SK-N-SH (cell line): Measurements from ENCODE around the gene GATD1. TPM values are rescaled to one million over a fixed set of nuclear protein-coding genes. Genes with fewer than 3 reads are reported as not detected.

Source experiments
- CTCF ChIA-PET: fragments of 300-600, 350-600 bp; formaldehyde crosslinking; extraction: SDS; loops from one replicate; lab custom pipeline; 2021; lab: Yijun Ruan, JAX
- POLR2A ChIA-PET: fragments of 350-600 bp; sonication (Branson Sonifier 250); formaldehyde crosslinking; extraction: SDS; loops from one replicate; lab custom pipeline; 2020; ENCODE audit warnings: antibody characterized with exemption, inconsistent platforms; lab: Yijun Ruan, JAX
- DNase-seq: peaks from one replicate; pipeline ENCODE4 v3.0.0; 2012
- H2AFZ ChIP-seq: fragments of 200-600 bp; sonication (generic); 2 replicates; pipeline ENCODE4 v1.8.1; 2016; ENCODE audit warnings: antibody characterized with exemption, mild to moderate bottlenecking, low read depth
- H3F3A ChIP-seq: fragments of 200-600 bp; sonication (generic); replicated peaks from 2 replicates; pipeline ENCODE3; 2016; ENCODE audit warnings: antibody characterized with exemption, mild to moderate bottlenecking; ENCODE audit not compliant: insufficient read depth
- H3K27ac ChIP-seq, 2 experiments: fragments of 200-500 bp in 1 of 2; fragments of 200-600 bp in 1 of 2; sonication (Bioruptor generic) in 1 of 2; sonication (generic), shearing (Covaris generic) in 1 of 2; 2 replicates each; pipeline versions ENCODE4 v1.5.1 to v1.6.1; 2014 to 2016; ENCODE audit warnings: low read depth in 2 of 2, inconsistent platforms in 1 of 2, low read length in 1 of 2, mild to moderate bottlenecking in 1 of 2, mixed read lengths in 1 of 2
- H3K27me3 ChIP-seq: fragments of 200-600 bp; sonication (generic), shearing (Covaris generic); 2 replicates; pipeline ENCODE4 v1.6.1; 2016; ENCODE audit warnings: mixed run types; ENCODE audit not compliant: insufficient read depth
- H3K36me3 ChIP-seq, 2 experiments: fragments of 200-500 bp in 1 of 2; fragments of 200-600 bp in 1 of 2; sonication (Bioruptor generic) in 1 of 2; sonication (generic) in 1 of 2; replicated peaks in 1 of 2; 2 replicates each; pipeline versions ENCODE3 to v1.5.1; 2014 to 2016; ENCODE audit warnings: low read length in 1 of 2, mild to moderate bottlenecking in 1 of 2; ENCODE audit not compliant: insufficient read depth in 2 of 2, control insufficient read depth in 1 of 2
- H3K4me1 ChIP-seq, 2 experiments: fragments of 200-500 bp in 1 of 2; fragments of 200-600 bp in 1 of 2; sonication (Bioruptor generic) in 1 of 2; sonication (generic), shearing (Covaris generic) in 1 of 2; 2 replicates each; pipeline versions ENCODE4 v1.5.1 to v1.6.1; 2014 to 2016; ENCODE audit warnings: low read depth in 1 of 2, low read length in 1 of 2, mixed run types in 1 of 2; ENCODE audit not compliant: insufficient read depth in 2 of 2, control insufficient read depth in 1 of 2
- H3K4me2 ChIP-seq: fragments of 200-600 bp; sonication (generic), shearing (Covaris generic); 2 replicates; pipeline ENCODE4 v1.6.1; 2017; ENCODE audit warnings: mixed run types
- H3K4me3 ChIP-seq, 2 experiments: fragments of 200-500 bp in 1 of 2; fragments of 200-600 bp in 1 of 2; sonication (Bioruptor generic) in 1 of 2; sonication (generic), shearing (Covaris generic) in 1 of 2; 2 replicates each; pipeline versions ENCODE4 v1.5.1 to v1.8.1; 2014 to 2016; ENCODE audit warnings: low read depth in 2 of 2, inconsistent platforms in 1 of 2, low read length in 1 of 2, mild to moderate bottlenecking in 1 of 2, mixed read lengths in 1 of 2, moderate library complexity in 1 of 2
- H3K79me2 ChIP-seq: fragments of 200-600 bp; sonication (generic); 2 replicates; pipeline ENCODE4 v1.8.1; 2017; ENCODE audit warnings: mild to moderate bottlenecking; ENCODE audit not compliant: insufficient read depth
- H3K9ac ChIP-seq: fragments of 200-600 bp; sonication (generic); 2 replicates; pipeline ENCODE4 v1.6.1; 2017; ENCODE audit warnings: mixed run types
- H3K9me2 ChIP-seq: fragments of 200-600 bp; sonication (generic); 2 replicates; pipeline ENCODE4 v1.6.1; 2017; ENCODE audit warnings: mixed run types
- H3K9me3 ChIP-seq: fragments of 200-600 bp; sonication (generic); 2 replicates; pipeline ENCODE4 v1.6.1; 2017; ENCODE audit warnings: mixed run types, mild to moderate bottlenecking, moderate library complexity
- H4K20me1 ChIP-seq: fragments of 200-600 bp; sonication (generic); 2 replicates; pipeline ENCODE4 v1.6.1; 2017; ENCODE audit warnings: mild to moderate bottlenecking, mixed run types; ENCODE audit not compliant: insufficient read depth
- ELF1 ChIP-seq: IDR thresholded peaks from 2 replicates; pipeline ENCODE4 v1.4.0; 2012
- FOXJ3 ChIP-seq: sonication (generic); formaldehyde crosslinking; IDR thresholded peaks from 2 replicates; pipeline ENCODE4 v1.5.1; 2020; ENCODE audit warnings: mild to moderate bottlenecking, missing genetic modification reagents
- GATA2 ChIP-seq: sonication (generic); formaldehyde crosslinking; IDR thresholded peaks from 2 replicates; pipeline ENCODE4 v1.5.0; 2020; ENCODE audit warnings: mild to moderate bottlenecking, missing genetic modification reagents
- POLR2AphosphoS5 ChIP-seq: IDR thresholded peaks from 2 replicates; pipeline ENCODE4 v1.6.1; 2012; ENCODE audit warnings: low read depth, low read length
- RAD21 ChIP-seq: IDR thresholded peaks from 2 replicates; pipeline ENCODE4 v1.6.1; 2012; ENCODE audit warnings: mild to moderate bottlenecking, low read length
- SIN3A ChIP-seq: IDR thresholded peaks from 2 replicates; pipeline ENCODE4 v1.6.1; 2012; ENCODE audit warnings: low read depth, mild to moderate bottlenecking, low read length, moderate library complexity, borderline replicate concordance
- TCF12 ChIP-seq: IDR thresholded peaks from 2 replicates; pipeline ENCODE4 v1.4.0; 2012
- TEAD4 ChIP-seq: IDR thresholded peaks from 2 replicates; pipeline ENCODE4 v1.4.0; 2012; ENCODE audit warnings: mild to moderate bottlenecking, borderline replicate concordance; ENCODE audit not compliant: insufficient read depth
- WGBS: methylation state at CpG from one replicate; pipeline ENCODE4 v1.1.6; 2017; ENCODE audit warnings: low lambda C conversion rate; 5-methylcytosine and 5-hydroxymethylcytosine counted together
- polyA plus RNA-seq, 3 experiments: library from polyadenylated mRNA; depleted of rRNA; stranded (reverse); fragments of >200 nt; gene quantifications; 2 replicates each; pipeline ENCODE4 v1.2.3, GENCODE V29; 2012
- small RNA-seq, 7 experiments: library from RNA; depleted of rRNA; stranded (forward); fragments of <200 nt; gene quantifications; one replicate each; pipeline ENCODE3, GENCODE V24; 2012
- TF ChIP-seq, protein P1 (sequence below): IDR thresholded peaks from 2 replicates; pipeline ENCODE4 v1.4.0; 2012; ENCODE audit warnings: low read depth

GATD1 gene
- polyA plus RNA-seq, 1 of the 3 experiments (the other 2 are of a cell fraction): 86.2 TPM

DNA sequence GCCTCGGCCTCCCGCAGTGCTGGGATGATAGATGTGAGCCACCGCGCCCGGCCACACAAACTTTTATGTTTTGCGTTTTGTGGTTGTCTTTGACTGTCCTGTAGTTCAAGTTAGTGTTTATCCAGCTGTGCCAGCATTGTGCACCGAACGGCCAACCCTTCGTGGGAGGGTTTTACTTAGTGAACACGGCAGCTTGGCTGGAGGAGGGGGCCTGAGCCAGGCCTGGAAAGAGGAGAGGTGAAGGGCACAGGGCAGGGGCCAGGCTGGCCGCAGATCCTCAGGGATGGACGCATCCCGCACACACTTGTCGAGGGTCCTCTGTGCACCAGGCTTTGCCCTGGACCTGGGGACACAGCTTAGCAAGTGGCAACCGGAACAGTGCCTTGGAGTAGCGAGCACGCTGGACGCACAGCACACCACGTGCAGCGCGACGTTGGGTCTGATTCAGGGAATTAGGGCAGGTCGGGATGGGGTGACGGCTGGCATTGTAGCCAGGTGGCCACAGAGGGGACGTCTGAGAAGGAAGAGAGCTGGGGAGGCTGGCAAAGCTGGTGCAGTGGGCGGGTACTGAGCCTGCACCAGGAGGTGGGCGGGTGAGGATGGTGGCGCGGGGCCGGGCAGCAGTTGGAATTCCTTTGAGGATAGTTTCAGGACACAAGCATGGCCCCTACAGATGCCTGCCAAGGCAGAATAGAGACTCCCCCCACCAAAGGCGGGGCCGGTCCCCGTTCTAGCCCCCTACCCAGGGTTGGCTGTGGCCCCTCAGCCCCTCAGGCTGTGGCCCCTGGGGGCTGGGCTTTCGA is 57.9 kb downstream of the GATD1 start:
- Histone ChIP-seq H4K20me1 (no peaks in the 10 kb centered on the region), H3K36me3 (no peaks in the 10 kb centered on the region), H3K27ac (no peak overlapping the region), H3K4me1 (peaks cover 0 to 12% of the 10 kb centered on the region in 2 experiments; a peak in 1 of 4 replicates), H3K4me2 (no peak overlapping the region), H3K9ac (no peak overlapping the region), H3K4me3 (no peak overlapping the region), H3K27me3 (peaks cover 41% of the 10 kb centered on the region), H2AFZ (no peak overlapping the region), H3F3A (no peaks in the 10 kb centered on the region), H3K79me2 (no peaks in the 10 kb centered on the region), H3K9me2 (no peaks in the 10 kb centered on the region), H3K9me3 (no peaks in the 10 kb centered on the region)
- CTCF ChIA-PET: interaction anchor here (0.6 to 11.8 kb wide), 8 partner anchors 9 to 185 kb away, joined by 3 to 150 read pairs (median 6); partner anchors contain the start of genes DEAF1 and TMEM80
- TF ChIP-seq TCF12 (no peak), GATA2 (no peak), TEAD4 (no peak), POLR2AphosphoS5 (no peak), SIN3A (no peak), ELF1 (no peak), RAD21 (no peak), FOXJ3 (CRISPR knock-in tag) (no peak)
- TF ChIP-seq, protein P1, sequence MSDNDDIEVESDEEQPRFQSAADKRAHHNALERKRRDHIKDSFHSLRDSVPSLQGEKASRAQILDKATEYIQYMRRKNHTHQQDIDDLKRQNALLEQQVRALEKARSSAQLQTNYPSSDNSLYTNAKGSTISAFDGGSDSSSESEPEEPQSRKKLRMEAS: no peak
- WGBS: 41% methylated on average over 30 of the region's 34 CpGs
- POLR2A ChIA-PET: interaction anchor here (0.5 to 0.7 kb wide), 2 partner anchors 10 to 58 kb away, joined by 3 read pairs; no protein-coding TSS in a partner anchor
- DNase-seq: peak; percentile 38

Small RNAs within 50 kb of the gene (small RNA-seq; reads per million reads assigned to genes)
- gene SNORA52: 0 reads per million in 7 experiments

Other genes starting within 250 kb of the GATD1 start
- 138 and 217 TPM in 2 replicates for gene HRAS, start 241.9 kb downstream of the GATD1 start, polyA plus RNA-seq (2012; rRNA removed)
- gene LRRC56, start 240.0 kb downstream of the GATD1 start, polyA plus RNA-seq (2012; rRNA removed): 1.2 and 1.4 TPM in 2 replicates
- 2.4 and 2.6 TPM in 2 replicates for gene LMNTD2, start 216.7 kb downstream of the GATD1 start, polyA plus RNA-seq (2012; rRNA removed)
- 19.8 and 24.0 TPM in 2 replicates for gene RASSF7, start 216.5 kb downstream of the GATD1 start, polyA plus RNA-seq (2012; rRNA removed)
- 18.8 and 22.7 TPM in 2 replicates for gene PHRF1, start 201.0 kb downstream of the GATD1 start, polyA plus RNA-seq (2012; rRNA removed)
- 5.9 and 6.3 TPM in 2 replicates for gene IRF7, start 161.5 kb downstream of the GATD1 start, polyA plus RNA-seq (2012; rRNA removed)
- gene CDHR5, start 152.5 kb downstream of the GATD1 start, polyA plus RNA-seq (2012; rRNA removed): not detected in 2 replicates
- not detected in 2 replicates for gene SCT, start 150.3 kb downstream of the GATD1 start, polyA plus RNA-seq (2012; rRNA removed)
- gene DRD4, start 140.2 kb downstream of the GATD1 start, polyA plus RNA-seq (2012; rRNA removed): not detected in 2 replicates
- gene DEAF1, start 82.3 kb downstream of the GATD1 start, polyA plus RNA-seq (2012; rRNA removed): 36.0 and 40.6 TPM in 2 replicates
- gene TMEM80, start 81.7 kb downstream of the GATD1 start, polyA plus RNA-seq (2012; rRNA removed): 40.4 and 51.0 TPM in 2 replicates
- gene EPS8L2, start 71.3 kb downstream of the GATD1 start, polyA plus RNA-seq (2012; rRNA removed): 0.67 and 0.74 TPM in 2 replicates
- gene TALDO1, start 30.0 kb downstream of the GATD1 start, polyA plus RNA-seq (2012; rRNA removed): 78.4 and 103 TPM in 2 replicates
- 2.9 and 3.6 TPM in 2 replicates for gene CEND1, start 12.6 kb upstream of the GATD1 start, polyA plus RNA-seq (2012; rRNA removed)
- 40.2 and 50.9 TPM in 2 replicates for gene SLC25A22, start 20.8 kb upstream of the GATD1 start, polyA plus RNA-seq (2012; rRNA removed)
- gene PIDD1, start 27.7 kb upstream of the GATD1 start, polyA plus RNA-seq (2012; rRNA removed): 25.5 and 27.4 TPM in 2 replicates
- 390 and 799 TPM in 2 replicates for gene RPLP2, start 32.5 kb upstream of the GATD1 start, polyA plus RNA-seq (2012; rRNA removed)
- 47.7 and 60.3 TPM in 2 replicates for gene PNPLA2, start 41.4 kb upstream of the GATD1 start, polyA plus RNA-seq (2012; rRNA removed)
- 0.94 and 1.1 TPM in 2 replicates for gene CRACR2B, start 50.4 kb upstream of the GATD1 start, polyA plus RNA-seq (2012; rRNA removed)
- gene CD151, start 55.5 kb upstream of the GATD1 start, polyA plus RNA-seq (2012; rRNA removed): 922 and 1,149 TPM in 2 replicates
- 287 and 540 TPM in 2 replicates for gene POLR2L, start 65.0 kb upstream of the GATD1 start, polyA plus RNA-seq (2012; rRNA removed)
- 201 and 226 TPM in 2 replicates for gene TSPAN4, start 65.4 kb upstream of the GATD1 start, polyA plus RNA-seq (2012; rRNA removed)
- 194 and 231 TPM in 2 replicates for gene CHID1, start 133.3 kb upstream of the GATD1 start, polyA plus RNA-seq (2012; rRNA removed)
- gene AP2A2, start 148.4 kb upstream of the GATD1 start, polyA plus RNA-seq (2012; rRNA removed): 36.3 and 42.7 TPM in 2 replicates